HepG2 (cell line): ENCODE results near the gene SLIT3. TPM values are rescaled to one million over a fixed set of nuclear protein-coding genes. Genes with fewer than 3 reads are reported as not detected.

Source experiments
- ATAC-seq: fragments of 200-7000 bp; cut with Tn5 transposase; 3 replicates; pipeline ENCODE4 v1.9.1; 2020; ENCODE audit warnings: mild to moderate bottlenecking, moderate library complexity
- BruUV-seq: library from RNA; stranded (reverse); fragments of 400-500 nt; replicated peaks from 2 replicates; lab custom pipeline; 2021; lab: Mats Ljungman, UMichigan
- CTCF ChIA-PET: fragments of 300-600 bp; formaldehyde crosslinking; extraction: SDS; loops from one replicate; lab custom pipeline; 2021; ENCODE audit warnings: low total read pairs, inconsistent platforms, low intra/inter-chr PET ratio; lab: Yijun Ruan, JAX
- POLR2A ChIA-PET: fragments of 350-600 bp; sonication (Branson Sonifier 250); formaldehyde crosslinking; loops from one replicate; lab custom pipeline; 2020; ENCODE audit warnings: antibody characterized with exemption, inconsistent platforms; lab: Yijun Ruan, JAX
- DNase-seq: peaks from one replicate; pipeline ENCODE4 v3.0.0-alpha.2; 2015; ENCODE audit warnings: low spot score
- FAIRE-seq: peaks from 3 replicates; lab custom pipeline; 2011; peaks lifted over from hg19 to GRCh38; lab: Jason Lieb, UNC
- H2AFZ ChIP-seq: one replicate; pipeline ENCODE4 v1.6.1; 2011; ENCODE audit warnings: low read length, inconsistent platforms
- H3K27ac ChIP-seq: fragments of 300-600 bp; 3 replicates; pipeline ENCODE4 v1.8.0; 2011; ENCODE audit warnings: mixed run types, mild to moderate bottlenecking, mixed read lengths, low read length, inconsistent platforms; ENCODE audit not compliant: insufficient read depth; ENCODE audit errors: extremely low read length
- H3K27me3 ChIP-seq, 2 experiments: fragments of 200-600 bp in 1 of 2; 2 replicates in 1 of 2; 3 replicates in 1 of 2; pipeline versions ENCODE4 v1.6.0 to v1.8.0; 2011; ENCODE audit warnings: low read length in 2 of 2, mild to moderate bottlenecking in 2 of 2, moderate library complexity in 2 of 2, inconsistent platforms in 1 of 2; ENCODE audit not compliant: insufficient read depth in 2 of 2, control insufficient read depth in 1 of 2
- H3K36me3 ChIP-seq, 2 experiments: fragments of 200-600 bp in 1 of 2; replicated peaks in 1 of 2; 2 replicates in 1 of 2; 3 replicates in 1 of 2; pipeline versions ENCODE4 v1.5.1 to v1.8.0; 2011; ENCODE audit warnings: low read length in 2 of 2, inconsistent platforms in 1 of 2; ENCODE audit not compliant: insufficient read depth in 2 of 2, control insufficient read depth in 1 of 2
- H3K4me1 ChIP-seq: 2 replicates; pipeline ENCODE4 v1.5.1; 2012; ENCODE audit warnings: low read length, inconsistent platforms; ENCODE audit not compliant: insufficient read depth
- H3K4me2 ChIP-seq: 2 replicates; pipeline ENCODE4 v1.6.0; 2011; ENCODE audit warnings: low read depth, low read length, inconsistent platforms
- H3K4me3 ChIP-seq, 3 experiments: fragments of 200-600 bp in 1 of 3; sonication (generic), shearing (Covaris generic) in 1 of 3; replicated peaks in 1 of 3; 2 replicates each; pipeline ENCODE4 v1.5.1; 2011 to 2016; ENCODE audit warnings: low read length in 3 of 3, inconsistent platforms in 2 of 3, low read depth in 2 of 3, mild to moderate bottlenecking in 2 of 3, control low read depth in 1 of 3, mixed read lengths in 1 of 3; ENCODE audit not compliant: insufficient read depth in 1 of 3
- H3K79me2 ChIP-seq: one replicate; pipeline ENCODE4 v1.6.1; 2011; ENCODE audit warnings: low read length, inconsistent platforms; ENCODE audit not compliant: insufficient read depth
- H3K9ac ChIP-seq: 2 replicates; pipeline ENCODE4 v1.6.0; 2011; ENCODE audit warnings: mild to moderate bottlenecking, low read depth, low read length, inconsistent platforms; ENCODE audit not compliant: insufficient read depth
- H3K9me3 ChIP-seq: 2 replicates; pipeline ENCODE4 v1.5.1; 2012; ENCODE audit warnings: mild to moderate bottlenecking, low read length
- H4K20me1 ChIP-seq: 2 replicates; pipeline ENCODE4 v1.6.0; 2011; ENCODE audit warnings: inconsistent platforms, mild to moderate bottlenecking, low read length, moderate library complexity; ENCODE audit not compliant: insufficient read depth
- EP300 ChIP-seq, 3 experiments: sonication (generic) in 1 of 3; formaldehyde crosslinking in 1 of 3; IDR thresholded peaks; 2 replicates each; pipeline versions ENCODE4 v1.5.1 to v1.6.1; 2011 to 2020; ENCODE audit warnings: low read depth in 2 of 3, low read length in 2 of 3, borderline replicate concordance in 1 of 3, improper control_type of control experiment in 1 of 3, mild to moderate bottlenecking in 1 of 3, missing genetic modification reagents in 1 of 3, moderate library complexity in 1 of 3
- RFX5 ChIP-seq: IDR thresholded peaks from 2 replicates; pipeline ENCODE4 v1.6.1; 2011; ENCODE audit warnings: low read depth, low read length, improper control_type of control experiment
- SIN3B ChIP-seq: fragments of 150-350 bp; IDR thresholded peaks from 2 replicates; pipeline ENCODE4 v1.6.1; 2014; ENCODE audit warnings: low read length
- ZFP1 ChIP-seq: IDR thresholded peaks from 2 replicates; pipeline ENCODE4 v1.6.1; 2016
- ZNF143 ChIP-seq: sonication (generic); formaldehyde crosslinking; IDR thresholded peaks from 2 replicates; pipeline ENCODE4 v1.4.0; 2020; ENCODE audit warnings: missing genetic modification reagents
- ZNF841 ChIP-seq: sonication (generic); formaldehyde crosslinking; IDR thresholded peaks from 2 replicates; pipeline ENCODE4 v1.8.1; 2023; ENCODE audit warnings: missing genetic modification reagents, borderline replicate concordance
- WGBS: methylation state at CpG from one replicate; pipeline ENCODE4 v1.1.6; 2017; ENCODE audit warnings: low lambda C conversion rate; 5-methylcytosine and 5-hydroxymethylcytosine counted together
- in situ Hi-C: cut with HindIII; loops from 2 replicates; pipeline ENCODE4 v1.10.0; 2017; ENCODE audit warnings: low pct_unique_long_range_greater_than_20kb; ENCODE audit not compliant: extremely low pct_ligation_motif_present
- intact Hi-C: fragments of 100-400 bp; cut with micrococcal nuclease; formaldehyde crosslinking; loops from one replicate; pipeline ENCODE4 v1.10.0; 2022; ENCODE audit not compliant: unreplicated experiment
- polyA plus RNA-seq, 8 experiments: library from polyadenylated mRNA; depleted of rRNA in 3 of 8; stranded (reverse) in 7 of 8; unstranded in 1 of 8; fragments of >200 nt; fragmentation: Illumina TruSeq in 4 of 8; extraction: Trizol in 4 of 8; gene quantifications; 2 replicates each; pipeline versions ENCODE4 v1.2.1 to v1.2.3, GENCODE V29; 2011 to 2016; ENCODE audit warnings: low read depth in 4 of 8, missing spikeins in 1 of 8, mixed read lengths in 1 of 8; ENCODE audit not compliant: insufficient read depth in 1 of 8
- total RNA-seq, 5 experiments: library from RNA; depleted of rRNA; stranded (reverse); fragments of >200 nt; fragmentation: Illumina TruSeq; extraction: Trizol; gene quantifications; 2 replicates each; pipeline ENCODE4 v1.2.3, GENCODE V29; 2016; ENCODE audit warnings: low read depth in 1 of 5
- TF ChIP-seq, protein P1 (sequence below): sonication (generic); formaldehyde crosslinking; IDR thresholded peaks from 2 replicates; pipeline ENCODE4 v1.8.1; 2023; ENCODE audit warnings: missing genetic modification reagents, mild to moderate bottlenecking, borderline replicate concordance
- TF ChIP-seq, protein P2 (sequence below), 2 experiments: fragments of 450-650 bp in 1 of 2; sonication (generic) in 1 of 2; formaldehyde crosslinking; IDR thresholded peaks; 2 replicates each; pipeline versions ENCODE4 v1.5.0 to v1.8.0; 2020 to 2022; ENCODE audit warnings: mild to moderate bottlenecking in 1 of 2, missing genetic modification reagents in 1 of 2
- TF ChIP-seq, protein P3 (sequence below): sonication (generic); formaldehyde crosslinking; IDR thresholded peaks from 2 replicates; pipeline ENCODE4 v1.5.0; 2020; ENCODE audit warnings: missing genetic modification reagents
- TF ChIP-seq, protein P4 (sequence below): sonication (generic); formaldehyde crosslinking; IDR thresholded peaks from 2 replicates; pipeline ENCODE4 v1.4.0; 2020; ENCODE audit warnings: missing genetic modification reagents

Gene SLIT3
- total and polyA plus RNA-seq, 2 of the 13 experiments (the other 11 are each of a cell fraction or from before 2014, with no cell fraction given) = not detected

DNA sequence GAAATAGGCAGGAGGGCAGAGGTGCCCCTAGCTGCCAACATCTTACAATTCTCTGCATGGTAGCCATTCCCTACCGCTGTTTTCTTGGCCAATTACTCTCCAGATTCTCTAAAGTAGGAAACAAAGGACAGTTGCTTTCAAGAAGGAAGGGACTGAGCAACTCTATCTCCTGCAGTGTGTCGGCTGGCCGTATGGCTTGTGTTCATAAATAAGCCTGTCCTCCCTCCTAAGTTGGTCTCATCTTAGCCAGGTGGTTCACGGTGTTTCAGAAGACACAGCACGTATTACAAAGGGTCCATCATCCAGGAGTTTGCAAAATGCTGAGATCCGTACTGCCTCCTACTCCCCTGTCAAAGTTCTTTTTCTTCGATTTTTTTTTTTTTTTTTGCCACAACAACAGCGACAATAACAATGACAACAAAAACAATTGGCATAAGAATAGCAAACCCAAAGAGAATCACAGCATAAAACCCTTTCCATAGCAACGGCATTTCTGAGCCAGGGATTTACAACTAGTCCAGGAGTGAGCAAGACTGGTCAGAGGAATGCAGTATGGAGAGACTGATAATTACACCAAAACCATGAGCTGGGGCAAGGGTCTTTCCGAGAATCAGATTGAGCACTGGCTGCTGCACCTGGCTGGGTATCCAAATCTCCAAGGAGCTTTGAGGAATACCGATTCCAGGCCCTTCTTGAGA is 212.8 kb downstream of the SLIT3 start (continued):
- TF ChIP-seq, protein P1, sequence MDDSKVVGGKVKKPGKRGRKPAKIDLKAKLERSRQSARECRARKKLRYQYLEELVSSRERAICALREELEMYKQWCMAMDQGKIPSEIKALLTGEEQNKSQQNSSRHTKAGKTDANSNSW (CRISPR knock-in tag) = no peak
- TF ChIP-seq ZNF841 = no peak
- TF ChIP-seq, protein P2, sequence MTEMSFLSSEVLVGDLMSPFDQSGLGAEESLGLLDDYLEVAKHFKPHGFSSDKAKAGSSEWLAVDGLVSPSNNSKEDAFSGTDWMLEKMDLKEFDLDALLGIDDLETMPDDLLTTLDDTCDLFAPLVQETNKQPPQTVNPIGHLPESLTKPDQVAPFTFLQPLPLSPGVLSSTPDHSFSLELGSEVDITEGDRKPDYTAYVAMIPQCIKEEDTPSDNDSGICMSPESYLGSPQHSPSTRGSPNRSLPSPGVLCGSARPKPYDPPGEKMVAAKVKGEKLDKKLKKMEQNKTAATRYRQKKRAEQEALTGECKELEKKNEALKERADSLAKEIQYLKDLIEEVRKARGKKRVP (CRISPR knock-in tag; IDR thresholded peaks at IDR 0.05) = no peak

DNA sequence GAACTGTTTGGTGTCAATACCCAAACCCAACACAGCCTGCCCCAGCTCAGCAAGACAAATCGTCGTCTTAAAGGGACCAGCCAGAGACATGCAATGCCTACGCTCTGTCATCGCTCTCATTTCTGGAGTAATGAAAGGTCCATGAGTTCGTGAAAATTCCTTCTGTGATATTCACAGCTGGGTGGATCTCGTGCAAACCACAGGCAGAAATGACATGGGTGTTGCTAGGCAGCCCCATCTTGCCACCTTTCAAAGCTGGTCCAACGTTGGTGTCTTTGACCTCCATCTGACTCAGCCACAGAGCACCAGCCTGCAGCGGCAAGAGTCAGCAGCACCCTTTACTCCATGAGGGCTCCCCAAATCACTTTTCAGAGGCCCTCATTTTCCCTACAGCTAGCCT is 215.3 kb downstream of the SLIT3 start:
- no peak for ATAC-seq
- POLR2A ChIA-PET = no interaction called here
- CTCF ChIA-PET = no interaction called here

More for the DNA sequence above, 215.3 kb downstream of the SLIT3 start:
- Histone ChIP-seq H3K9ac (no peak overlapping the region), H3K4me1 (peaks cover 17% of the 10 kb centered on the region), H3K4me3 (no peak overlapping the region), H3K79me2 (no peaks in the 10 kb centered on the region), H3K36me3 (no peaks in the 10 kb centered on the region), H2AFZ (no peak overlapping the region), H3K9me3 (no peaks in the 10 kb centered on the region), H3K27me3 (no peaks in the 10 kb centered on the region; a peak in 2 of 5 replicates), H3K4me2 (no peak overlapping the region), H4K20me1 (no peaks in the 10 kb centered on the region), H3K27ac (no peak overlapping the region)
- TF ChIP-seq RFX5 = no peak
- TF ChIP-seq ZFP1 (CRISPR knock-in tag) = no peak
- TF ChIP-seq, protein P3, sequence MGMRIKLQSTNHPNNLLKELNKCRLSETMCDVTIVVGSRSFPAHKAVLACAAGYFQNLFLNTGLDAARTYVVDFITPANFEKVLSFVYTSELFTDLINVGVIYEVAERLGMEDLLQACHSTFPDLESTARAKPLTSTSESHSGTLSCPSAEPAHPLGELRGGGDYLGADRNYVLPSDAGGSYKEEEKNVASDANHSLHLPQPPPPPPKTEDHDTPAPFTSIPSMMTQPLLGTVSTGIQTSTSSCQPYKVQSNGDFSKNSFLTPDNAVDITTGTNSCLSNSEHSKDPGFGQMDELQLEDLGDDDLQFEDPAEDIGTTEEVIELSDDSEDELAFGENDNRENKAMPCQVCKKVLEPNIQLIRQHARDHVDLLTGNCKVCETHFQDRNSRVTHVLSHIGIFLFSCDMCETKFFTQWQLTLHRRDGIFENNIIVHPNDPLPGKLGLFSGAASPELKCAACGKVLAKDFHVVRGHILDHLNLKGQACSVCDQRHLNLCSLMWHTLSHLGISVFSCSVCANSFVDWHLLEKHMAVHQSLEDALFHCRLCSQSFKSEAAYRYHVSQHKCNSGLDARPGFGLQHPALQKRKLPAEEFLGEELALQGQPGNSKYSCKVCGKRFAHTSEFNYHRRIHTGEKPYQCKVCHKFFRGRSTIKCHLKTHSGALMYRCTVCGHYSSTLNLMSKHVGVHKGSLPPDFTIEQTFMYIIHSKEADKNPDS (CRISPR knock-in tag) = no peak
- TF ChIP-seq EP300 (IDR thresholded peaks at IDR 0.05; ENCODE audit: low read depth in 2 of 2, low read length in 2 of 2) = no peak
- TF ChIP-seq EP300 (CRISPR knock-in tag; IDR thresholded peaks at IDR 0.05; ENCODE audit: borderline replicate concordance) = no peak
- TF ChIP-seq, protein P4, sequence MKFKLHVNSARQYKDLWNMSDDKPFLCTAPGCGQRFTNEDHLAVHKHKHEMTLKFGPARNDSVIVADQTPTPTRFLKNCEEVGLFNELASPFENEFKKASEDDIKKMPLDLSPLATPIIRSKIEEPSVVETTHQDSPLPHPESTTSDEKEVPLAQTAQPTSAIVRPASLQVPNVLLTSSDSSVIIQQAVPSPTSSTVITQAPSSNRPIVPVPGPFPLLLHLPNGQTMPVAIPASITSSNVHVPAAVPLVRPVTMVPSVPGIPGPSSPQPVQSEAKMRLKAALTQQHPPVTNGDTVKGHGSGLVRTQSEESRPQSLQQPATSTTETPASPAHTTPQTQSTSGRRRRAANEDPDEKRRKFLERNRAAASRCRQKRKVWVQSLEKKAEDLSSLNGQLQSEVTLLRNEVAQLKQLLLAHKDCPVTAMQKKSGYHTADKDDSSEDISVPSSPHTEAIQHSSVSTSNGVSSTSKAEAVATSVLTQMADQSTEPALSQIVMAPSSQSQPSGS (CRISPR knock-in tag) = no peak
- no peak for TF ChIP-seq SIN3B
- no peak for TF ChIP-seq ZNF143
- BruUV-seq = no TSS peak
- intact Hi-C loops = no loop called here
- DNase-seq (no peak), FAIRE-seq (no peak)
- WGBS = 54% methylated on average over 8 of the region's 8 CpGs
- in situ Hi-C loops = no loop called here
